ENCODE measurements around the gene STXBP1. TPM values are rescaled to one million over a fixed set of nuclear protein-coding genes. Genes with fewer than 3 reads are reported as not detected.

Gene STXBP1
- total and polyA plus RNA-seq, 2 of the 8 experiments (the other 6 are each of a cell fraction or from before 2014, with no cell fraction given): 11.5 to 60.9 TPM

DNA sequence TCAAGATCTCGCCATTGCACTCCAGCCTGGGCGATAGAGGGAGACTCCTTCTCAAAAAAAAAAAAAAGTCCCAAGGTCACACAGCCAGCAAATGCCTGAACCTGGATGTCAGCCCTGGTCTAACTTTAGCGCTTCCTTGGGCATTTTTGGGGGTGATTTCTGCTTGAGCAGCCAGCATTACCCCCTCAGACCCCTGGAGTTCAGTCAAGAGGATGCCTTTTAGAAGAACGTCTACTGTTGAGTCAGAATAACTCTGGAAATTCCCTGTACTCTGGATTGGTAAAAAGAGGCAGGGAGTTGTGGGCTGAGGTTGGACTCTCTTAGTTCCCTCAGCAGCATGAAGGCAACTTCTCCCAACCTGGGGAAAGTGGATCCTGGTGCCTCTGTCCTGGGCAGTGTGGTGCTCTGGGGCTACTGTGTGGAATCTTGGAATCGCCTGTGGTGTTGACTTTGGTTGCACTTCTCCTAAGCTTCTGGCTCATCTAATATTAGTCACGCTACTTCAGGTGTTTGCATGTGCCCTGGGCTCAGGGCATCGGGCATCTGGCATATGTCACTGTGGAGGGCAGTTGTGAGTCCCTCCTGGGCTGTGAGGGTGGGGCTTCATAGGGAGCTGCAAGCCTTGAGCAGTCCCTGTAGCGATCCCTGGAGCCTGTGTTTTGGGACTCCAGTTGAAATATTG, 32.2 kb downstream of the STXBP1 start:
- CTCF ChIA-PET (ENCODE audit: partially characterized antibody): interaction anchor here (0.7 to 1.7 kb wide), 5 partner anchors 10 to 141 kb away, joined by 3 to 8 read pairs (median 3); no protein-coding TSS in a partner anchor
- FAIRE-seq: no peak
- Histone ChIP-seq H3K23ac (ENCODE audit: insufficient read length) (no peak overlapping the region), H3K4ac (replicated peaks; ENCODE audit: insufficient read length, low read depth, low read length) (no peak overlapping the region), H3K9me3 (ENCODE audit: insufficient read depth in 2 of 2, low read depth in 1 of 2, low read length in 1 of 2) (no peaks in the 10 kb centered on the region), H3K23me2 (ENCODE audit: low read depth, low read length) (no peaks in the 10 kb centered on the region; the same call in 1 of the 2 replicates), H2BK15ac (ENCODE audit: low read length) (no peak overlapping the region), H2AK5ac (ENCODE audit: low read depth, low read length) (no peak overlapping the region), H2BK20ac (ENCODE audit: low read length) (no peak overlapping the region), H2AFZ (ENCODE audit: low read length) (no peak overlapping the region), H2BK12ac (ENCODE audit: low read depth, low read length) (no peak overlapping the region), H4K91ac (replicated peaks; ENCODE audit: insufficient read length, low read length) (no peak overlapping the region), H3K27me3 (replicated peaks in 1 of 4; ENCODE audit: control insufficient read depth in 3 of 4, extremely low read depth in 1 of 4, insufficient read depth in 3 of 4, low read length in 3 of 4) (no peaks in the 10 kb centered on the region; a peak in 1 of 7 replicates), H2BK5ac (ENCODE audit: low read depth, low read length) (no peak overlapping the region), H3K36me3 (ENCODE audit: control insufficient read depth in 2 of 4, insufficient read depth in 4 of 4, low read length in 3 of 4) (no peaks in the 10 kb centered on the region), H3K79me1 (ENCODE audit: low read depth, low read length) (peaks cover 2% of the 10 kb centered on the region; the same call in 1 of the 2 replicates), H3K14ac (ENCODE audit: insufficient read length) (no peak overlapping the region), H3K27ac (ENCODE audit: low read depth, low read length) (no peak overlapping the region), H3K4me3 (ENCODE audit: extremely low read depth in 1 of 4, insufficient read depth in 2 of 4, low read depth in 3 of 4, low read length in 4 of 4) (no peak overlapping the region), H4K20me1 (replicated peaks in 1 of 2; ENCODE audit: control insufficient read depth in 1 of 2, insufficient read depth in 2 of 2, low read length in 2 of 2) (no peaks in the 10 kb centered on the region), H3K9ac (replicated peaks in 1 of 4; ENCODE audit: extremely low read depth in 1 of 4, low read depth in 3 of 4, low read length in 3 of 4) (no peak overlapping the region), H4K8ac (ENCODE audit: extremely low read depth, insufficient read depth, low read length) (0 out of 2 replicates have a peak overlapping the region, but pooled peaks have one; percentile 65), H3K79me2 (ENCODE audit: control insufficient read depth in 1 of 2, insufficient read depth in 2 of 2, low read length in 2 of 2) (peaks cover 3% of the 10 kb centered on the region in 2 experiments; a peak in 1 of 4 replicates), H4K5ac (ENCODE audit: insufficient read length, low read depth, low read length) (no peak overlapping the region), H3K18ac (ENCODE audit: extremely low read depth, low read length) (no peak overlapping the region), H3K4me2 (ENCODE audit: insufficient read depth in 1 of 2, low read depth in 2 of 2, low read length in 2 of 2) (no peak overlapping the region), H3K56ac (replicated peaks; ENCODE audit: insufficient read length, low read depth, low read length) (no peak overlapping the region), H2BK120ac (replicated peaks; ENCODE audit: low read depth, low read length) (no peak overlapping the region), H3K4me1 (replicated peaks in 1 of 4; ENCODE audit: control insufficient read depth in 3 of 4, insufficient read depth in 4 of 4, low read length in 3 of 4) (peaks cover 0 to 6% (median 0%) of the 10 kb centered on the region in 4 experiments; a peak in 1 of 7 replicates)
- 86% methylated on average over 8 of the region's 8 CpGs; no CpG with 5 or more reads in 1 of the 2 experiments for WGBS, 2 experiments (ENCODE audit: extremely low coverage in 1 of 2, insufficient coverage in 1 of 2, insufficient read length in 1 of 2, insufficient replicate concordance in 2 of 2, low coverage in 1 of 2, low lambda C conversion rate in 2 of 2, missing lambda C conversion rate in 1 of 2)
- TF ChIP-seq, protein P1, sequence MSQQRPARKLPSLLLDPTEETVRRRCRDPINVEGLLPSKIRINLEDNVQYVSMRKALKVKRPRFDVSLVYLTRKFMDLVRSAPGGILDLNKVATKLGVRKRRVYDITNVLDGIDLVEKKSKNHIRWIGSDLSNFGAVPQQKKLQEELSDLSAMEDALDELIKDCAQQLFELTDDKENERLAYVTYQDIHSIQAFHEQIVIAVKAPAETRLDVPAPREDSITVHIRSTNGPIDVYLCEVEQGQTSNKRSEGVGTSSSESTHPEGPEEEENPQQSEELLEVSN (IDR thresholded peaks at IDR 0.05): no peak
- no peak for TF ChIP-seq PHF8 (conservative IDR thresholded peaks at IDR 0.05; ENCODE audit: low read depth, low read length)
- TF ChIP-seq, protein P2, sequence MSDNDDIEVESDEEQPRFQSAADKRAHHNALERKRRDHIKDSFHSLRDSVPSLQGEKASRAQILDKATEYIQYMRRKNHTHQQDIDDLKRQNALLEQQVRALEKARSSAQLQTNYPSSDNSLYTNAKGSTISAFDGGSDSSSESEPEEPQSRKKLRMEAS (IDR thresholded peaks at IDR 0.05): no peak
- no peak for TF ChIP-seq SAP30 (IDR thresholded peaks at IDR 0.05; ENCODE audit: insufficient read depth, insufficient replicate concordance, low read length)
- no peak for TF ChIP-seq CHD1 (IDR thresholded peaks at IDR 0.05; ENCODE audit: low read depth, low read length)
- TF ChIP-seq, protein P3, sequence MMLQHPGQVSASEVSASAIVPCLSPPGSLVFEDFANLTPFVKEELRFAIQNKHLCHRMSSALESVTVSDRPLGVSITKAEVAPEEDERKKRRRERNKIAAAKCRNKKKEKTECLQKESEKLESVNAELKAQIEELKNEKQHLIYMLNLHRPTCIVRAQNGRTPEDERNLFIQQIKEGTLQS (IDR thresholded peaks at IDR 0.05; ENCODE audit: insufficient read depth, low read depth, low read length): no peak
- no peak for TF ChIP-seq SP4 (IDR thresholded peaks at IDR 0.05; ENCODE audit: low read length)
- no peak for TF ChIP-seq JUN (IDR thresholded peaks at IDR 0.05; ENCODE audit: low read depth, low read length)
- TF ChIP-seq ASH2L (IDR thresholded peaks at IDR 0.05; ENCODE audit: low read length): no peak
- no peak for TF ChIP-seq NRF1 (IDR thresholded peaks at IDR 0.05; ENCODE audit: low read depth, low read length)
- POLR2A ChIA-PET (ENCODE audit: partially characterized antibody): interaction anchor here (1.1 kb wide), 1 partner anchor 10 kb away, joined by 4 read pairs; no protein-coding TSS in a partner anchor
- no peak for DNase-seq (ENCODE audit: low read depth in 1 of 2, low spot score in 2 of 2)
